ENCODE results near the gene CCDC74B.
"Not testable (repeated sequence)": the region's sequence is repeated elsewhere in the genome, so short reads cannot be mapped to it uniquely, and the experiment has no call there.

The CCDC74B gene

GRCh38 chr2:130160838-130161705 lies 16.2 kb upstream of the CCDC74B start:
- H3K27ac ChIP-seq (ENCODE audit: extremely low read depth, low read depth, low read length); H3K9me3 ChIP-seq (ENCODE audit: control insufficient read depth, insufficient read depth, low read depth, low read length); CTCF ChIA-PET; H3K4me3 ChIP-seq (ENCODE audit: low read depth, low read length); POLR2A ChIA-PET; H3K4me1 ChIP-seq (ENCODE audit: control insufficient read depth, insufficient read depth, low read length): not testable (repeated sequence)
- H3K36me3 ChIP-seq (ENCODE audit: control insufficient read depth in 2 of 2, insufficient read depth in 1 of 2, low read length in 2 of 2), result peaks cover 18 to 83% of the 10 kb centered on the region in 2 experiments; a peak in 2 of 3 replicates

- no peaks in the 10 kb centered on the region for H3K9me3 ChIP-seq (ENCODE audit: control insufficient read depth, insufficient read depth, low read depth, low read length)
- no peak overlapping the region for H3K4me3 ChIP-seq (ENCODE audit: low read depth, low read length)
- TF ChIP-seq ZNF48 (tag by site-specific recombination; IDR thresholded peaks at IDR 0.05) (no peak), PRDM2 (tag by site-specific recombination; IDR thresholded peaks at IDR 0.05; ENCODE audit: borderline replicate concordance) (no peak), ZNF362 (tag by site-specific recombination; IDR thresholded peaks at IDR 0.05) (no peak), ZNF202 (tag by site-specific recombination; IDR thresholded peaks at IDR 0.05; ENCODE audit: borderline replicate concordance) (no peak), ZNF239 (tag by site-specific recombination; IDR thresholded peaks at IDR 0.05) (no peak), ZNF585B (tag by site-specific recombination; IDR thresholded peaks at IDR 0.05) (no peak), ZNF221 (tag by site-specific recombination; IDR thresholded peaks at IDR 0.05; ENCODE audit: borderline replicate concordance) (no peak), ZNF791 (tag by site-specific recombination; IDR thresholded peaks at IDR 0.05) (no peak), RBAK (tag by site-specific recombination; IDR thresholded peaks at IDR 0.05) (no peak), ZNF391 (tag by site-specific recombination; IDR thresholded peaks at IDR 0.05; ENCODE audit: borderline replicate concordance, low read depth) (no peak), INSM2 (tag by site-specific recombination; IDR thresholded peaks at IDR 0.05) (no peak), SALL2 (tag by site-specific recombination; IDR thresholded peaks at IDR 0.05; ENCODE audit: borderline replicate concordance) (no peak), TSHZ1 (tag by site-specific recombination; IDR thresholded peaks at IDR 0.05; ENCODE audit: borderline replicate concordance) (no peak), ZNF140 (tag by site-specific recombination; IDR thresholded peaks at IDR 0.05) (no peak), GLI4 (tag by site-specific recombination; IDR thresholded peaks at IDR 0.05) (no peak), ZSCAN4 (tag by site-specific recombination; IDR thresholded peaks at IDR 0.05) (no peak), ZXDB (tag by site-specific recombination; IDR thresholded peaks at IDR 0.05) (no peak), ZNF704 (tag by site-specific recombination; IDR thresholded peaks at IDR 0.05) (no peak)
- no peaks in the 10 kb centered on the region for H3K4me1 ChIP-seq (ENCODE audit: control insufficient read depth, insufficient read depth, low read length)
- H3K36me3 ChIP-seq (ENCODE audit: control insufficient read depth in 2 of 2, insufficient read depth in 1 of 2, low read length in 2 of 2), result peaks cover 10 to 83% of the 10 kb centered on the region in 2 experiments; a peak in 2 of 3 replicates
- no peak overlapping the region for H3K27ac ChIP-seq (ENCODE audit: extremely low read depth, low read depth, low read length)
- ChIA-PET POLR2A (interaction anchor here (1.3 kb wide), 1 partner anchor 11 kb away, joined by 4 read pairs; no protein-coding TSS in a partner anchor), CTCF (no interaction called here)
Observed at GRCh38 chr2:130160131-130160530, 15.2 kb upstream of the CCDC74B start.

Measured in HEK293 (cell line).